ENCODE results near the gene SLFN14.

The SLFN14 gene

GRCh38 chr17:35555691-35556090 lies 4.9 kb downstream of the SLFN14 start:
- TF ChIP-seq CTCF (IDR thresholded peaks at IDR 0.05; ENCODE audit: low read length) (peak; percentile 36; the same call in 1 of the 2 replicates), EZH2 (IDR thresholded peaks at IDR 0.05; ENCODE audit: borderline replicate concordance, low read length) (no peak)
- no peaks in the 10 kb centered on the region for H3K79me2 ChIP-seq (ENCODE audit: insufficient read depth, low read length)
- H3K4me3 ChIP-seq (ENCODE audit: low read depth, low read length, poor library complexity, severe bottlenecking): no peak overlapping the region
- H3F3A ChIP-seq (ENCODE audit: insufficient read depth, low read length): no peaks in the 10 kb centered on the region
- H3K9me2 ChIP-seq (ENCODE audit: low read depth, low read length): no peaks in the 10 kb centered on the region
- 0 out of 2 replicates have a peak, but pooled peaks cover 3% of the 10 kb centered on the region for H3K27me3 ChIP-seq (ENCODE audit: insufficient read depth, low read length)
- H3K4me2 ChIP-seq (ENCODE audit: low read length): no peak overlapping the region
- no peaks in the 10 kb centered on the region for H3K4me1 ChIP-seq (ENCODE audit: insufficient read depth, low read length, severe bottlenecking)
- no peaks in the 10 kb centered on the region for H4K20me1 ChIP-seq (ENCODE audit: insufficient read depth, low read length)
- H3K9ac ChIP-seq (ENCODE audit: low read length): no peak overlapping the region
- no peaks in the 10 kb centered on the region for H3K9me3 ChIP-seq (ENCODE audit: low read length)
- H3K36me3 ChIP-seq (ENCODE audit: insufficient read depth, low read length): no peaks in the 10 kb centered on the region
- H2AFZ ChIP-seq (ENCODE audit: low read length): no peak overlapping the region
- H3K27ac ChIP-seq (ENCODE audit: low read depth, low read length, poor library complexity, severe bottlenecking): no peak overlapping the region

- H3K36me3 ChIP-seq (ENCODE audit: insufficient read depth, low read length): no peaks in the 10 kb centered on the region
- no peaks in the 10 kb centered on the region for H3K4me1 ChIP-seq (ENCODE audit: insufficient read depth, low read length, severe bottlenecking)
- H3K4me2 ChIP-seq (ENCODE audit: low read length): no peak overlapping the region
- no peak overlapping the region for H2AFZ ChIP-seq (ENCODE audit: low read length)
- no peak overlapping the region for H3K4me3 ChIP-seq (ENCODE audit: low read depth, low read length, poor library complexity, severe bottlenecking)
- no peak overlapping the region for H3K9ac ChIP-seq (ENCODE audit: low read length)
- no peaks in the 10 kb centered on the region for H3K9me2 ChIP-seq (ENCODE audit: low read depth, low read length)
- TF ChIP-seq EZH2 (IDR thresholded peaks at IDR 0.05; ENCODE audit: borderline replicate concordance, low read length) (no peak), CTCF (IDR thresholded peaks at IDR 0.05; ENCODE audit: low read length) (no peak)
- no peaks in the 10 kb centered on the region for H3F3A ChIP-seq (ENCODE audit: insufficient read depth, low read length)
- H3K9me3 ChIP-seq (ENCODE audit: low read length): no peaks in the 10 kb centered on the region
- no peaks in the 10 kb centered on the region for H3K79me2 ChIP-seq (ENCODE audit: insufficient read depth, low read length)
- H3K27me3 ChIP-seq (ENCODE audit: insufficient read depth, low read length): 0 out of 2 replicates have a peak, but pooled peaks cover 3% of the 10 kb centered on the region
- no peak overlapping the region for H3K27ac ChIP-seq (ENCODE audit: low read depth, low read length, poor library complexity, severe bottlenecking)
- no peaks in the 10 kb centered on the region for H4K20me1 ChIP-seq (ENCODE audit: insufficient read depth, low read length)
Observed at GRCh38 chr17:35554668-35555067, 6.0 kb downstream of the SLFN14 start.

GRCh38 chr17:35553310-35553709 lies 7.3 kb downstream of the SLFN14 start:
- H3K9ac ChIP-seq (ENCODE audit: low read length): no peak overlapping the region
- no peaks in the 10 kb centered on the region for H4K20me1 ChIP-seq (ENCODE audit: insufficient read depth, low read length)
- no peaks in the 10 kb centered on the region for H3K9me2 ChIP-seq (ENCODE audit: low read depth, low read length)
- no peak overlapping the region for H3K27ac ChIP-seq (ENCODE audit: low read depth, low read length, poor library complexity, severe bottlenecking)
- H3K27me3 ChIP-seq (ENCODE audit: insufficient read depth, low read length): peaks cover 3% of the 10 kb centered on the region; the same call in 1 of the 2 replicates
- H3K4me2 ChIP-seq (ENCODE audit: low read length): no peak overlapping the region
- no peaks in the 10 kb centered on the region for H3K9me3 ChIP-seq (ENCODE audit: low read length)
- H3F3A ChIP-seq (ENCODE audit: insufficient read depth, low read length): no peaks in the 10 kb centered on the region
- no peaks in the 10 kb centered on the region for H3K79me2 ChIP-seq (ENCODE audit: insufficient read depth, low read length)
- TF ChIP-seq CTCF (IDR thresholded peaks at IDR 0.05; ENCODE audit: low read length) (no peak), EZH2 (IDR thresholded peaks at IDR 0.05; ENCODE audit: borderline replicate concordance, low read length) (no peak)
- H3K36me3 ChIP-seq (ENCODE audit: insufficient read depth, low read length): no peaks in the 10 kb centered on the region
- H2AFZ ChIP-seq (ENCODE audit: low read length): no peak overlapping the region
- H3K4me1 ChIP-seq (ENCODE audit: insufficient read depth, low read length, severe bottlenecking): no peaks in the 10 kb centered on the region
- no peak overlapping the region for H3K4me3 ChIP-seq (ENCODE audit: low read depth, low read length, poor library complexity, severe bottlenecking)

Data from OCI-LY1 (cell line).